HG03342 (cell line): ENCODE results near the gene ATP2A3.

Experiments used
- ATAC-seq: cut with Tn5 transposase; IDR thresholded peaks from one replicate; pipeline ENCODE4 v1.9.1; 2021; ENCODE audit warnings: mild to moderate bottlenecking, moderate library complexity; ENCODE audit not compliant: unreplicated experiment

The ATP2A3 gene

DNA sequence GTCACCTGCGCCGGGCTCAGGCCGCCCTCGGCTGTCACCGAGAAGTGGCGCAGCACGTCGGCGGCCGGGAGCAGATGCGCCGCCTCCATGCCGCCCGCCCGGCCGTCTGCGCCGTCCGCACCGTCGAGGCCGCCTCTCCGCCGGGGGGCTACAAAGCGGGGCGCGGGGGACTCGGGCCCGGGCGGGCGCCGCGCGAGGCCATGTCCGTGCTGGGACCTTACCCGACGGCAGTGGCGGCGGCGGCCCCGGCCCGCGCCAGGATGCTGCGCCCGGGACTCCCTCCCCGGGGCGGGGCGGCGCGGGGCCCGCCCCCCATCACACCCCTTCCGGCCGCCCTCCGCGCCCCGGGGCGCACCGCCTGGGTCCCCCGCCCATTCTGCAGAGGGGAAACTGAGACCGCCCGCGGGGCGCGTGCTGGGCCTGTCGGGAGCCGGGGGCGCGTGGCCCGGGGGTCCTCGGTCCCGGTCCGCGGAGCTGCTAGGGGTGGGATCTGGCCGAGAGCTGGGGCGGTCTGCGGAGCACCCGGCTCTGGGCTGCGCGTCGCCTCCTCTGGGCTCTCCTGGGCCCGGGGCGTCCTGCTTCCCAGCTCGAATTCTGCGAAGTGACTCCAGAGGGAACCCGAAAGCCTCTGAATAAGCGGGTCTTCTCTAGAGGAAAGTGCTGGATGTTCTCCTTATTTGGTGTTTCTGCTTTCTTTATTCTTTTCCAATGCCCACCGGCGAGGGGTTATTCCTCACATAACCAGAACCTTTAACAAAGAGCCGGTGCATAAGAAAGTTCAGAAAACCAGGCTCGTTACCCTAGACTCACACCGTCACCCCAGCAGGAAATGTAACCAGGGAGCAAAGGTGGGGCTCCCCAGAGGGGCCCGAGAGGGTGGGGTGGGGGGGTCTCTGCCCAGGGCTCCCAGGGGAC is at the start of gene ATP2A3:
Gene ATP2A3, minus strand, starts transcription at position 235 of the 915 bp plus-strand sequence. Its CDS starts 146 bp downstream, at position 89.
- ATAC-seq, result peak; percentile 48

- ATAC-seq, result no peak
Measured at GRCh38 chr17:4010754-4011153, 46.5 kb upstream of the ATP2A3 start.

- ATAC-seq, result no peak
Measured at GRCh38 chr17:4009186-4009785, 45.0 kb upstream of the ATP2A3 start.

GRCh38 chr17:4008441-4009185 is 44.4 kb upstream of the ATP2A3 start:
- no peak for ATAC-seq

DNA sequence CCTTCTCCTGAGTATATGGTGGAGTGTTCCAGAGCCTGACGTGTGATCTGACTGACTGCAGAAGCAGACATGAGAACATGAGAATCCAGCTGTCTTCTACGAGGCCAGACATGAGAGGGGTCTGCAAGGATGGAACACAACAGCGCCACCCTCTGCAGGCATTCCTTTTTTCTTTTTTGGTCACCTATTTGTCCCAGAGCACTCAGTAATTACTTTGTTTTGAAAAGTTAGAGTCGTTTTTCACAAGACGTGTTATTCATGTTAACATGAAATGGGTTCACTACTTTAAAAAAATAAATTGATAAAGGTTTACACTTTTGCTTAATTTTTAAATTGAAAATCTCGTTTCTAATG is 43.8 kb upstream of the ATP2A3 start:
- ATAC-seq, result no peak

GRCh38 chr17:4007346-4008081 is 43.3 kb upstream of the ATP2A3 start:
- ATAC-seq, result no peak

- no peak for ATAC-seq
Measured at GRCh38 chr17:4006745-4007211, 42.5 kb upstream of the ATP2A3 start.

GRCh38 chr17:4006165-4006589 is 41.9 kb upstream of the ATP2A3 start:
- no peak for ATAC-seq

DNA sequence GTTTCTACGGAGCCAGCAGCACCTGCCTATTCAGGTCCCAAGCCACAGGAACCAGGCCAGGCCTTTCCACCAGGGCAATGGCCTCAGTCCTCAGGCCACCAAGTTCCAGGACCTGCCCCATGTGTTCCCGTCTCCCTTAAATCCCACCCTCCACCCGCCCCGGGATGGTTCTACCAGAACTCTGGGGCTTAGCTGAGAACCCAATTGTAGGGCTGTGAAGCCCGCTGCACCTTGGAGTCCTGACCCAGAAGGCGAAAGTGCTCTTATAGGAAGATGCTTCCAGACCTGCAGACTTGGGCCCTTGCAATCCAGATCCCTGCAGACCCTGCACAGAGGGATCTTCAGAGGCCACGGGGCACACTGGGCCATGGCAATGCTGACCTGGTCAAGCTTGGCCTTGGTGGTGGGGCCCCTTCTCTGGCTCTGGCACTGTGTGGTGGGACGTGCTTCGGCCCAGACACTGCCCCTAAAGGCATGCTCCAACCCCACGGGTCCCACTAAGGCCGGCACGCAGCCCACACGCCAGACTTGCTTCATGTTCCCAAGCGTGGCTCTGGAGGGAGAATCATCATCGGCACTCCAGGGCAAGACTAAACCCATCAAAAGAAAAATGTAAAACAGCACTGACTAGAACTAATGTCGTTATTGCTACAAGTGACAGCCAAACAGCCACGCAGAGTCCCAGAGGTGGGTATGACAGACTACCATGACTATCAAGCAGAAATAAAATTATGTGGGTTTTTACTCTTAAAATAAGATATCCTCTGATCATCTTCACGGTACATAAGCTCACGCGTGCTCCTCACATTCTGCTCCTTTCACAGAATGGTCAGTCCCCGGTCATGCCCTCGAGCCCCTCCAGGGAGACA is 41.3 kb upstream of the ATP2A3 start:
- ATAC-seq, result no peak

- ATAC-seq, result no peak
Measured at GRCh38 chr17:4004517-4005295, 40.5 kb upstream of the ATP2A3 start.

- no peak for ATAC-seq
Measured at GRCh38 chr17:4003501-4004421, 39.5 kb upstream of the ATP2A3 start.

DNA sequence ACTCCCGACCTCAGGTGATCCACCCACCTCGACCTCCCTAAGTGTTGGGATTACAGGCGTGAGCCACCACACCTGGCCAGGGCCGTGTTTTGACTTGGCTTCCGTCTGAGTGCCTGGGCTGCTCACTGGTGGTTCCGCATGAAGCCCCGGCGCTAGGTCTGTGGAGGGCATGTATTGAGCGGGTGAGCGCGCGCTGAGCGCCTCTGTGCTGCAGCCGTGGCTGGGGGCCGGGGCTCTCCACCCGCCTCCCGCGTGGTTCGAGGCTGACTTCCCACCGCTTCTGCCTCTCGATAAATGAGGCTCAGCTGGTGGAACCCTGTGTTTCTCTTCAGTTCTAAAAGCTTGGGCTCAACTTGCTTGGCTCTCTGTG is 38.9 kb upstream of the ATP2A3 start:
- no peak for ATAC-seq

DNA sequence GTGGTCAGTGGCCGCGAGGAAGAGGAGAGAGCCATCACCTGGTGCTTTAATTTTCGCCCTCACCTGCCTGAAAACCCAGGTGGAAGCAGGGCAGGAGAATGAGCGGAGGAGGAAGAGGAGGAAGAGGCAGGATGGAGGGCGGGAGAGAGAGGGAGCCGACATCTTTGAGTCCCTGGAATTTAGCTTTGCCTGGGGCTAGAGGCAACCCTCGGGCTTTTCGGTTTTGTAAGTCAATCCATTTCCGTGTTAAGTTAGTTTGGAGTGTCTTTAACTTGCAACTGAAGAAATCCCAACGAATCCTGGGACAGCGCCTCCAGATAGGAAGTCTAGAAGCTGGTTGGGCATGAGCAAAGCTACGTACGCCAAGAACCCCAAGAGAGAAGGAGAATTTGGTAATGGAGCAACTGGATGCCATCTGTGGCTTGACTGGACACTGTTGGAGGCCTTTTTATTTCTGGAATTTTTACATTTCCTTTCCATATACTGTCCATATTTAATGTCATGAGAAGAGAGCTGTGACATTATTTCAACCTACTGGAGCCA is 36.9 kb upstream of the ATP2A3 start:
- no peak for ATAC-seq

GRCh38 chr17:3998436-3998835 is 34.2 kb upstream of the ATP2A3 start:
- ATAC-seq, result no peak

- no peak for ATAC-seq
Measured at GRCh38 chr17:3995067-3995466, 30.8 kb upstream of the ATP2A3 start.

- no peak for ATAC-seq
Measured at GRCh38 chr17:3994221-3994576, 30.0 kb upstream of the ATP2A3 start.

- no peak for ATAC-seq
Measured at GRCh38 chr17:3993493-3994220, 29.4 kb upstream of the ATP2A3 start.
